Glomerular endothelial cell (primary cell): ENCODE measurements around the gene RABGAP1. TPM values are rescaled to one million over a fixed set of nuclear protein-coding genes. Genes with fewer than 3 reads are reported as not detected.

Experiments used
- DNase-seq: peaks from one replicate; pipeline ENCODE4 v3.0.0-alpha.2; 2011; ENCODE audit warnings: low read depth, low spot score; ENCODE audit errors: extremely low read depth
- total RNA-seq: library from RNA; depleted of rRNA; stranded (reverse); fragments of >200 nt; gene quantifications from 2 replicates; pipeline ENCODE4 v1.2.3, GENCODE V29; 2015

Gene RABGAP1
- total RNA-seq, 1 donor from 2014 or later = 35.5 TPM

GRCh38 chr9:123149067-123149466 is 208.2 kb downstream of the RABGAP1 start:
- no peak for DNase-seq

GRCh38 chr9:123150708-123151503 is 210.1 kb downstream of the RABGAP1 start:
- peak; percentile 41 for DNase-seq

Other genes starting within 250 kb of the RABGAP1 start
- not detected in 2 replicates for gene OR1L4, start 217.0 kb upstream of the RABGAP1 start, total RNA-seq
- gene OR1L6, start 198.7 kb upstream of the RABGAP1 start, total RNA-seq = not detected in 2 replicates
- not detected in 2 replicates for gene OR5C1, start 152.1 kb upstream of the RABGAP1 start, total RNA-seq
- gene OR1K1, start 140.9 kb upstream of the RABGAP1 start, total RNA-seq = not detected in 2 replicates
- gene PDCL, start 112.4 kb upstream of the RABGAP1 start, total RNA-seq = 42.6 and 49.5 TPM in 2 replicates
- 49.3 and 69.2 TPM in 2 replicates for gene RC3H2, start 35.7 kb upstream of the RABGAP1 start, total RNA-seq
- gene ZBTB6, start 27.7 kb upstream of the RABGAP1 start, total RNA-seq = 4.0 and 5.3 TPM in 2 replicates
- 3.7 and 4.2 TPM in 2 replicates for gene ZBTB26, start 9.5 kb upstream of the RABGAP1 start, total RNA-seq
- gene GPR21, start 92.6 kb downstream of the RABGAP1 start, total RNA-seq = 1.1 TPM in 1 of 2 replicates, not detected in the other